Osteocyte (in vitro differentiated cells): ENCODE results near the gene CDH23. TPM values are rescaled to one million over a fixed set of nuclear protein-coding genes. Genes with fewer than 3 reads are reported as not detected.

Experiments
- DNase-seq: peaks from one replicate; pipeline ENCODE4 v3.0.0; 2021; ENCODE audit warnings: mixed read lengths; ENCODE audit not compliant: unreplicated experiment; ENCODE audit errors: extremely low spot score
- H3K27ac Mint-ChIP-seq: one replicate; pipeline ENCODE4 v1.8.0; 2021; ENCODE audit warnings: mild to moderate bottlenecking, mixed read lengths; ENCODE audit not compliant: unreplicated experiment
- H3K27me3 Mint-ChIP-seq: one replicate; pipeline ENCODE4 v1.8.0; 2021; ENCODE audit warnings: mixed read lengths; ENCODE audit not compliant: unreplicated experiment
- H3K36me3 Mint-ChIP-seq: one replicate; pipeline ENCODE4 v1.8.0; 2021; ENCODE audit warnings: mixed read lengths; ENCODE audit not compliant: unreplicated experiment
- H3K4me1 Mint-ChIP-seq: one replicate; pipeline ENCODE4 v1.8.0; 2021; ENCODE audit warnings: mixed read lengths; ENCODE audit not compliant: unreplicated experiment
- H3K4me3 Mint-ChIP-seq: one replicate; pipeline ENCODE4 v1.8.0; 2021; ENCODE audit warnings: mild to moderate bottlenecking, moderate library complexity, mixed read lengths; ENCODE audit not compliant: unreplicated experiment
- H3K9me3 Mint-ChIP-seq: one replicate; pipeline ENCODE4 v1.8.0; 2021; ENCODE audit warnings: mixed read lengths; ENCODE audit not compliant: unreplicated experiment
- total RNA-seq: library from RNA; stranded (reverse); gene quantifications from 2 replicates; pipeline ENCODE4 v1.2.1, GENCODE V29; 2021
- TF ChIP-seq, protein P1 (sequence below): fragments of 200-600 bp; sonication (generic); IDR thresholded peaks from 2 replicates; pipeline ENCODE4 v1.5.0; 2021; ENCODE audit warnings: antibody characterized with exemption, mild to moderate bottlenecking, moderate library complexity

The CDH23 gene
- total RNA-seq, 1 donor from 2014 or later, result not detected

DNA sequence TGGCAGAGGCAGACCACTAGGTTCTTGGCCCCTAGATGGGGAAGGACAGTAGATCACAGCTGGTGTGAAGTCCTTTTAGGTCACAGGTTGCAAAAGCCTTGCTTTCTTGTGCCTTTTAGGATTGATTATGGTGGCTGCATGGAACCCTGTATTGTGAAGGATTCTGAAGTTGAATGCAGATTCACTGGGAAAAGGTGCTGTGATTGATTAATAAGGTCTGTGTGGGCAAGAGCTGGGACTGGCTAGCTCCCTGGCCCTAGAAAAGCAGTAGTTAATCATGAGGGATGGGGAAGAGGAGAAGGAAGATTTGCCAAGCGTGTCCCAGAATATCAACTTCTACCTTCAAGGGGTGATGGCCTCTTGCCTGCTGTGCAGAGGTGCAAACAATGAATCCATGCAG is 105.5 kb downstream of the CDH23 start:
- no peak overlapping the region for H3K27ac Mint-ChIP-seq
- no peaks in the 10 kb centered on the region for H3K4me1 Mint-ChIP-seq
- no peaks in the 10 kb centered on the region for H3K9me3 Mint-ChIP-seq
- no peak overlapping the region for H3K4me3 Mint-ChIP-seq
- DNase-seq, result no peak
- H3K27me3 Mint-ChIP-seq, result peaks cover 45% of the 10 kb centered on the region
- no peaks in the 10 kb centered on the region for H3K36me3 Mint-ChIP-seq
- TF ChIP-seq, protein P1, sequence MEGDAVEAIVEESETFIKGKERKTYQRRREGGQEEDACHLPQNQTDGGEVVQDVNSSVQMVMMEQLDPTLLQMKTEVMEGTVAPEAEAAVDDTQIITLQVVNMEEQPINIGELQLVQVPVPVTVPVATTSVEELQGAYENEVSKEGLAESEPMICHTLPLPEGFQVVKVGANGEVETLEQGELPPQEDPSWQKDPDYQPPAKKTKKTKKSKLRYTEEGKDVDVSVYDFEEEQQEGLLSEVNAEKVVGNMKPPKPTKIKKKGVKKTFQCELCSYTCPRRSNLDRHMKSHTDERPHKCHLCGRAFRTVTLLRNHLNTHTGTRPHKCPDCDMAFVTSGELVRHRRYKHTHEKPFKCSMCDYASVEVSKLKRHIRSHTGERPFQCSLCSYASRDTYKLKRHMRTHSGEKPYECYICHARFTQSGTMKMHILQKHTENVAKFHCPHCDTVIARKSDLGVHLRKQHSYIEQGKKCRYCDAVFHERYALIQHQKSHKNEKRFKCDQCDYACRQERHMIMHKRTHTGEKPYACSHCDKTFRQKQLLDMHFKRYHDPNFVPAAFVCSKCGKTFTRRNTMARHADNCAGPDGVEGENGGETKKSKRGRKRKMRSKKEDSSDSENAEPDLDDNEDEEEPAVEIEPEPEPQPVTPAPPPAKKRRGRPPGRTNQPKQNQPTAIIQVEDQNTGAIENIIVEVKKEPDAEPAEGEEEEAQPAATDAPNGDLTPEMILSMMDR, result no peak

DNA sequence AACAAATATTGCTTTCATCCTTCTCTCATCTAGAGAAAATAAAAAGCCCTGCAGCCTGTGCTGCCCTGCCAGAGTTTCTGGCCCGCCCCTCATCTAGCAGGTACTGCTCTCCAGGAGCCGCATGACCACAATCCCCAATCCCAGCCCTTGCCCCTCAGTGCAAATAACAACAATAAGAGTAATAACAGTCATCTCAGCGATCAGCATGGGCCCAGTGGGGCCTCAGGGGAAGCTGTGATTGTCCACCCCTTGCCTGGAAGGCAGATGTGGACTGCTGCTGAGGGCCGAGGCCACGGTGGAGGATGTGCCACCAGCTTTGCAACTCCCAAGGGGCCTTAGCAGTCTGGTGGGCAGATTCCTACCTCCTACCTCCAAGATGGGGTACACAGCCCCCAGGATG is 106.1 kb downstream of the CDH23 start:
- DNase-seq, result no peak
- peaks cover 44% of the 10 kb centered on the region for H3K27me3 Mint-ChIP-seq

DNA sequence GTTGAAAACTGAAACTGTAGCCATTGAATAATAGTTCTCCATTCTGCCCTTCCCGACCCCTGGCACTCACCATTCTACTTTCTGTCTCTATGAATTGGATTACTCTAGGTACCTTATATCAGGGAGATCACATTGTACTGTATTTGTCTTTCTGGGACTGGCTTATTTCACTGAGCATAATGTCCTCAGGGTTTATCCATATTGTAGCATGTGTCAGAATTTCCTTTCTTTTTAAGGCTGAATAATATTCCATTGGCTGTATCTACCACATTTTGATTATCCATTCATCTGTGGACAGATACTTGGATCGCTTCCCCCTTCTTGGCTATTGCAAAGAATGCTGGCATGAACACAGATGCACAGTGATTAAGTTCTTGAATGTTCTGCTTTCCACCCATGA is 107.4 kb downstream of the CDH23 start:
- Mint-ChIP-seq H3K27me3 (peaks cover 43% of the 10 kb centered on the region), H3K4me3 (no peak overlapping the region), H3K9me3 (no peaks in the 10 kb centered on the region), H3K36me3 (no peaks in the 10 kb centered on the region), H3K27ac (no peak overlapping the region), H3K4me1 (no peaks in the 10 kb centered on the region)
- TF ChIP-seq, protein P1, result no peak
- DNase-seq, result no peak

More for the DNA sequence above, 106.1 kb downstream of the CDH23 start:
- no peak overlapping the region for H3K27ac Mint-ChIP-seq
- no peak overlapping the region for H3K4me3 Mint-ChIP-seq
- TF ChIP-seq, protein P1, result no peak
- no peaks in the 10 kb centered on the region for H3K9me3 Mint-ChIP-seq
- H3K4me1 Mint-ChIP-seq, result no peaks in the 10 kb centered on the region
- H3K36me3 Mint-ChIP-seq, result no peaks in the 10 kb centered on the region

DNA sequence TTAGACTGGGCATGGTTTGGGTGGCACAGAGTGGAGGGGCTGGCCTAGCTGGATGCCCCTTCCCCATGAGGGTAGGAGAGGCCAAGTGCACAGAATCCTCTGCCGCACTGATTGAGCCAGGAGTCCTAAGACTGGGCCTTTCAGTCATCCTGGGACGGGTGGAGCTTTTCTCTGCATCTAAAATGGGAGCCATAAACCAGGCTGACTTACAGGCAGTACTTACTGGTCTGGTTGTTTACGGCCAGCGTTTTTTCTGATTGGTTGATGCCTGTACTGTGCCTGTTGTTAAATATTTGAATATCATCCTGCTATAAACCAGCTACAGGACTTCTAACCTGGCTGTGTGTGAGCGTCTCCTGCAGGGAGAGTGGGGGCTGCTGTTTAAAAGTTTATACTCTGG is 107.8 kb downstream of the CDH23 start:
- peaks cover 41% of the 10 kb centered on the region for H3K27me3 Mint-ChIP-seq
- DNase-seq, result no peak
- no peak overlapping the region for H3K27ac Mint-ChIP-seq
- H3K9me3 Mint-ChIP-seq, result no peaks in the 10 kb centered on the region
- no peaks in the 10 kb centered on the region for H3K4me1 Mint-ChIP-seq
- TF ChIP-seq, protein P1, result no peak
- H3K4me3 Mint-ChIP-seq, result no peak overlapping the region
- no peaks in the 10 kb centered on the region for H3K36me3 Mint-ChIP-seq

DNA sequence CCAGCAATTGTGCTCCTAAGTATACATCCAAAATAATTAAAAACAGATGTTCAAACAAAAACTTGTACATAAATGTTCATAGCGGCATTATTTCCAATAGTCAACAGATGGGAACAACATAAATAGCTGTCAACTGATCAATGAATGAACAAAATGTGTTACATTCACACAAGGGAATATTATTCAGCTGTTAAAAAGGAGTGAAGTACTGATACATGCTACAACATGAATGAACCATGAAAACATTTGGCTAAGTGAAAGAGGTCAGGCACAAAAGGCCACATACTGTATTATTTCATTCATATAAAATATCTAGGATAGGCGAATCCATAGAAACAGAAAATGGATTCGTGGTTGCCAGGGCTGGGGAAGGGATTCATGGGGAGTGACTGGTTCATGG is 109.1 kb downstream of the CDH23 start:
- no peak overlapping the region for H3K4me3 Mint-ChIP-seq
- H3K36me3 Mint-ChIP-seq, result no peaks in the 10 kb centered on the region
- DNase-seq, result no peak
- TF ChIP-seq, protein P1, result no peak
- H3K27me3 Mint-ChIP-seq, result peaks cover 41% of the 10 kb centered on the region
- no peaks in the 10 kb centered on the region for H3K4me1 Mint-ChIP-seq
- no peaks in the 10 kb centered on the region for H3K9me3 Mint-ChIP-seq
- no peak overlapping the region for H3K27ac Mint-ChIP-seq
